Measurements from ENCODE around the gene SMARCB1.

The SMARCB1 gene

GRCh38 chr22:23759566-23759965, 27.2 kb upstream of the SMARCB1 start:
- H3K27me3 ChIP-seq (ENCODE audit: low read length), result no peaks in the 10 kb centered on the region
- no peak overlapping the region for H3K27ac ChIP-seq (ENCODE audit: low read depth, low read length)
- H3K4me3 ChIP-seq (ENCODE audit: insufficient read depth, low read length, poor library complexity, severe bottlenecking), result no peak overlapping the region
- no peak overlapping the region for H3K9ac ChIP-seq (ENCODE audit: low read length)
- no peaks in the 10 kb centered on the region for H4K20me1 ChIP-seq (ENCODE audit: low read depth, low read length)
- peaks cover 21% of the 10 kb centered on the region for H3F3A ChIP-seq (ENCODE audit: insufficient read depth)
- H3K9me3 ChIP-seq (ENCODE audit: insufficient read depth, low read length), result no peaks in the 10 kb centered on the region
- H2AFZ ChIP-seq (ENCODE audit: low read depth, low read length, severe bottlenecking), result no peak overlapping the region
- no peaks in the 10 kb centered on the region for H3K9me2 ChIP-seq (replicated peaks; ENCODE audit: insufficient read depth, low read length)
- no peak overlapping the region for H3K4me2 ChIP-seq (ENCODE audit: low read depth, low read length, poor library complexity, severe bottlenecking)
- H3K79me2 ChIP-seq (ENCODE audit: insufficient read depth, low read length), result no peaks in the 10 kb centered on the region
- TF ChIP-seq EZH2phosphoT487 (conservative IDR thresholded peaks at IDR 0.05; ENCODE audit: low read length), result no peak
- TF ChIP-seq, protein P1, sequence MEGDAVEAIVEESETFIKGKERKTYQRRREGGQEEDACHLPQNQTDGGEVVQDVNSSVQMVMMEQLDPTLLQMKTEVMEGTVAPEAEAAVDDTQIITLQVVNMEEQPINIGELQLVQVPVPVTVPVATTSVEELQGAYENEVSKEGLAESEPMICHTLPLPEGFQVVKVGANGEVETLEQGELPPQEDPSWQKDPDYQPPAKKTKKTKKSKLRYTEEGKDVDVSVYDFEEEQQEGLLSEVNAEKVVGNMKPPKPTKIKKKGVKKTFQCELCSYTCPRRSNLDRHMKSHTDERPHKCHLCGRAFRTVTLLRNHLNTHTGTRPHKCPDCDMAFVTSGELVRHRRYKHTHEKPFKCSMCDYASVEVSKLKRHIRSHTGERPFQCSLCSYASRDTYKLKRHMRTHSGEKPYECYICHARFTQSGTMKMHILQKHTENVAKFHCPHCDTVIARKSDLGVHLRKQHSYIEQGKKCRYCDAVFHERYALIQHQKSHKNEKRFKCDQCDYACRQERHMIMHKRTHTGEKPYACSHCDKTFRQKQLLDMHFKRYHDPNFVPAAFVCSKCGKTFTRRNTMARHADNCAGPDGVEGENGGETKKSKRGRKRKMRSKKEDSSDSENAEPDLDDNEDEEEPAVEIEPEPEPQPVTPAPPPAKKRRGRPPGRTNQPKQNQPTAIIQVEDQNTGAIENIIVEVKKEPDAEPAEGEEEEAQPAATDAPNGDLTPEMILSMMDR (IDR thresholded peaks at IDR 0.05; ENCODE audit: insufficient read depth, low read length, poor library complexity, severe bottlenecking), result no peak
- H3K36me3 ChIP-seq (ENCODE audit: low read length), result no peaks in the 10 kb centered on the region

DNA sequence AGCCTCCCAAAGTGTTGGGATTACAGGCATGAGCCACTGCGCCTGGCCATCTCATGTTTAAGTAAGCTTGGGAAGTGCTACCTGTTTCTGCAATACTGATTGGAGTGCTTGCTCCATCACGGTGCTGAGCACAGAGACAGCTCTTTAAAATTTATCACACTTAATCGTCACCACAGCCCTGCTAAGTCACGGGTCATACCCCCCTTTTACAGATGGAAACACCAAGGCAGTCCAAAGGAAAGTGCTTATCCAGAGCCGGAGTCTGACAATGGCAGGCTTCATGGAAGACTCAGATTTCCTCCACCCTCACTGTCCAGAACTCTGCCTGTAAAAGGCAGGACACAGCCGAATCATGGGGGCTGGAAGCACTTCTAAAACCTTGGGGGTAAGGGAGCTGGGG, 26.7 kb upstream of the SMARCB1 start:
- TF ChIP-seq, protein P1 (IDR thresholded peaks at IDR 0.05; ENCODE audit: insufficient read depth, low read length, poor library complexity, severe bottlenecking), result no peak
- no peak for TF ChIP-seq EZH2phosphoT487 (conservative IDR thresholded peaks at IDR 0.05; ENCODE audit: low read length)
- no peaks in the 10 kb centered on the region for H3K27me3 ChIP-seq (ENCODE audit: low read length)
- H3K9ac ChIP-seq (ENCODE audit: low read length), result no peak overlapping the region
- no peaks in the 10 kb centered on the region for H3K36me3 ChIP-seq (ENCODE audit: low read length)
- H3K27ac ChIP-seq (ENCODE audit: low read depth, low read length), result no peak overlapping the region
- H2AFZ ChIP-seq (ENCODE audit: low read depth, low read length, severe bottlenecking), result no peak overlapping the region
- H3K4me3 ChIP-seq (ENCODE audit: insufficient read depth, low read length, poor library complexity, severe bottlenecking), result no peak overlapping the region
- no peaks in the 10 kb centered on the region for H3K9me2 ChIP-seq (replicated peaks; ENCODE audit: insufficient read depth, low read length)
- H3F3A ChIP-seq (ENCODE audit: insufficient read depth), result peaks cover 16% of the 10 kb centered on the region
- no peaks in the 10 kb centered on the region for H3K9me3 ChIP-seq (ENCODE audit: insufficient read depth, low read length)
- no peak overlapping the region for H3K4me2 ChIP-seq (ENCODE audit: low read depth, low read length, poor library complexity, severe bottlenecking)
- no peaks in the 10 kb centered on the region for H3K79me2 ChIP-seq (ENCODE audit: insufficient read depth, low read length)
- no peaks in the 10 kb centered on the region for H4K20me1 ChIP-seq (ENCODE audit: low read depth, low read length)

- H3K9ac ChIP-seq (ENCODE audit: low read length), result peak within 1 kb of the TSS; percentile 15; the same call in 1 of the 2 replicates
- H3F3A ChIP-seq (ENCODE audit: insufficient read depth), result peaks cover 7% of the 10 kb centered on the region; the same call in 1 of the 2 replicates
- H3K79me2 ChIP-seq (ENCODE audit: insufficient read depth, low read length), result peaks cover 5% of the 10 kb centered on the region; the same call in 1 of the 2 replicates
- no peaks in the 10 kb centered on the region for H4K20me1 ChIP-seq (ENCODE audit: low read depth, low read length)
- H3K9me3 ChIP-seq (ENCODE audit: insufficient read depth, low read length), result no peaks in the 10 kb centered on the region
- H3K36me3 ChIP-seq (ENCODE audit: low read length), result no peaks in the 10 kb centered on the region
- peak within 1 kb of the TSS; percentile 34 for H3K4me2 ChIP-seq (ENCODE audit: low read depth, low read length, poor library complexity, severe bottlenecking)
- H3K9me2 ChIP-seq (replicated peaks; ENCODE audit: insufficient read depth, low read length), result no peaks in the 10 kb centered on the region
- TF ChIP-seq, protein P1 (IDR thresholded peaks at IDR 0.05; ENCODE audit: insufficient read depth, low read length, poor library complexity, severe bottlenecking), result no peak
- TF ChIP-seq EZH2phosphoT487 (conservative IDR thresholded peaks at IDR 0.05; ENCODE audit: low read length), result no peak
- H3K4me3 ChIP-seq (ENCODE audit: insufficient read depth, low read length, poor library complexity, severe bottlenecking), result peak within 1 kb of the TSS; percentile 2
- H2AFZ ChIP-seq (ENCODE audit: low read depth, low read length, severe bottlenecking), result no peak within 1 kb of the TSS
- peak within 1 kb of the TSS; percentile 37 for H3K27ac ChIP-seq (ENCODE audit: low read depth, low read length)
- no peaks in the 10 kb centered on the region for H3K27me3 ChIP-seq (ENCODE audit: low read length)
These were observed 23.8 kb upstream of the SMARCB1 start, which contains the start of gene C22orf15 for GRCh38 chr22:23762842-23763578. Gene C22orf15 (plus strand): TSS chr22:23762990. CDS start chr22:23763307, 317 bp downstream.

Data from SU-DHL-6 (cell line).